Measurements from ENCODE around the gene PLK3. TPM values are rescaled to one million over a fixed set of nuclear protein-coding genes. Genes with fewer than 3 reads are reported as not detected.

Gene PLK3
- total RNA-seq, 1 donor from 2014 or later, result 22.4 TPM

DNA sequence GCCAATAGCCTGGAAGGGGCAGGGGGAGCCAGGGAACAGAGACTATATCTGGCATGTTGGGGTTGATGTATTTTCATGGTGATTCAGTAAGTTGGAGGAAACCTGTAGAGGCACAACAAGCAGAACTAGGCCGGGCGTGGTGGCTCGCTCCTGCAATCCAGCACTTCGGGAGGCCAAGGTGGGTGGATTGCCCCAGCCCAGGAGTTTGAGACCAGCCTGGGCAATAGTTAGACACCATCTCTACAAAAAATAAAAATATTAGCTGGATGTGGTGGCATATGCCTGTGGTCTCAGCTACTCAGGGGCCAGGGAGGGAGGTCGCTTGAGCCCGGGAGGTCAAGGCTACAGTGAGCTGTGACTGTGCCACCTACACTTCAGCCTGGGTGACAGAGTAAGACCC, 53.0 kb downstream of the PLK3 start:
- DNase-seq (ENCODE audit: low read depth in 2 of 2), result no peak

DNA sequence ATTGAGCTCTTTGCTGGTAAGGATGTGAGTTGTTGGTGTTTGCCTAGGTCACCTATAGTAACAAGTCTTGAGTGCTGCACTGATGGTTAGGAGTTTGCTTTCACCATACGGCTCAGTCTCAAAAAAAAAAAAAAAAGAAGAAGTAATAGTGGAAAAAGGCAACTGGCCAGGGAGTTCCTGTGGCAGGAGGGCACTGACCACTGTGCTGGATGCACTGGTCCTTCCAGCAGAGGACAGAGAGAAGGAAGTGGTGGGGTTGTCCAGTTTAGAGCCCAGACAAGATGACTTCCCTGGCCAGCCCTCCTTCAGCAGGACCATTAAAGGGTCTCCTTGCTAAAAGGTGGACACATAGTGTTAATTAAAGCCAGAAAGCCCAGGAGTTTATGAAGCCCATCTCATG, 54.8 kb downstream of the PLK3 start:
- no peak for DNase-seq (ENCODE audit: low read depth in 2 of 2)

Other genes with a start within 250 kb of the PLK3 start
- 1.7 and 3.8 TPM in 2 replicates for gene TMEM53, start 125.9 kb upstream of the PLK3 start, total RNA-seq
- gene ARMH1, start 125.7 kb upstream of the PLK3 start, total RNA-seq, result under 0.01 TPM in 1 of 2 replicates, not detected in the other
- gene RNU5D-1, start 69.2 kb upstream of the PLK3 start, total RNA-seq, result not detected in 2 replicates
- 3.6 and 13.3 TPM in 2 replicates for gene KIF2C, start 60.5 kb upstream of the PLK3 start, total RNA-seq
- gene RPS8, start 24.8 kb upstream of the PLK3 start, total RNA-seq, result 1,295 and 1,557 TPM in 2 replicates
- under 0.01 TPM in 1 of 2 replicates, not detected in the other for gene BEST4, start 12.2 kb upstream of the PLK3 start, total RNA-seq
- under 0.01 and 0.40 TPM in 2 replicates for gene DYNLT4, start 7.0 kb downstream of the PLK3 start, total RNA-seq
- 4.4 and 6.0 TPM in 2 replicates for gene BTBD19, start 8.1 kb downstream of the PLK3 start, total RNA-seq
- under 0.01 TPM in 2 replicates for gene PTCH2, start 42.9 kb downstream of the PLK3 start, total RNA-seq
- gene EIF2B3, start 186.2 kb downstream of the PLK3 start, total RNA-seq, result 15.3 and 16.1 TPM in 2 replicates
- gene HECTD3, start 210.9 kb downstream of the PLK3 start, total RNA-seq, result 17.7 and 19.6 TPM in 2 replicates
- 240 and 272 TPM in 2 replicates for gene UROD, start 211.9 kb downstream of the PLK3 start, total RNA-seq